ENCODE results near the gene DDIT4. TPM values are rescaled to one million over a fixed set of nuclear protein-coding genes. Genes with fewer than 3 reads are reported as not detected.
A peak's percentile ranks its signal among the peaks of the same experiment; 100 is the strongest.
"Not testable (repeated sequence)": the region's sequence is repeated elsewhere in the genome, so short reads cannot be mapped to it uniquely, and the experiment has no call there.

The DDIT4 gene
- total RNA-seq, 1 donor: 52.4 TPM

GRCh38 chr10:72275351-72276012 lies 1.8 kb downstream of the DDIT4 start:
- no peak for TF ChIP-seq CTCF (IDR thresholded peaks at IDR 0.05; ENCODE audit: insufficient read depth, low read length)
- peak overlapping the region; percentile 98 for H3K4me3 ChIP-seq (ENCODE audit: low read depth, low read length)
- peak; percentile 42 for DNase-seq (ENCODE audit: low read depth)

DNA sequence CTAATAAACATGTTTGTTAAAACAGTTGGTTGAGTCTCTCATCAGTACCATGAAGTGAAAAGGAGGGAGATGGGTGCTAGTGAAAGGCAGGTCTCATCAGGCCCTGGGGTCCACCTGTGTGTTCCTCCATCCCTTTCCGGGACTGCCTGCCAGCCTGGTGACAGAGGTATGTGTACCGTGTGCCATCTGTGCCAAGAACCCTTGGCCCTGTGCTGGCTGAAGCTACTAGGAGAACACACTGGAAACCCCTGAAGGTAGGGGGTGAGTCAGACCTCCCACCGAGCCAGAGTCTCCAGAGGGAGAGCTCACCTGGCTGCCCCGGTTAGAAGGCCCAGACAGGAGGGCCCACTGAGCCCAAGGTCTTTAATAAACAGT lies 2.3 kb downstream of the DDIT4 start:
- TF ChIP-seq CTCF (IDR thresholded peaks at IDR 0.05; ENCODE audit: insufficient read depth, low read length): no peak
- H3K4me3 ChIP-seq (ENCODE audit: low read depth, low read length): peak overlapping the region; percentile 98
- DNase-seq (ENCODE audit: low read depth): peak; percentile 25

- DNase-seq (ENCODE audit: low read depth): peak; percentile 86
- H3K4me3 ChIP-seq (ENCODE audit: low read depth, low read length): peak overlapping the region; percentile 98
- no peak for TF ChIP-seq CTCF (IDR thresholded peaks at IDR 0.05; ENCODE audit: insufficient read depth, low read length)
Measured at GRCh38 chr10:72276421-72277339, 3.0 kb downstream of the DDIT4 start.

- TF ChIP-seq CTCF (IDR thresholded peaks at IDR 0.05; ENCODE audit: insufficient read depth, low read length): no peak
- DNase-seq (ENCODE audit: low read depth): no peak
- no peak overlapping the region for H3K4me3 ChIP-seq (ENCODE audit: low read depth, low read length)
Measured at GRCh38 chr10:72277340-72277995, 3.7 kb downstream of the DDIT4 start.

DNA sequence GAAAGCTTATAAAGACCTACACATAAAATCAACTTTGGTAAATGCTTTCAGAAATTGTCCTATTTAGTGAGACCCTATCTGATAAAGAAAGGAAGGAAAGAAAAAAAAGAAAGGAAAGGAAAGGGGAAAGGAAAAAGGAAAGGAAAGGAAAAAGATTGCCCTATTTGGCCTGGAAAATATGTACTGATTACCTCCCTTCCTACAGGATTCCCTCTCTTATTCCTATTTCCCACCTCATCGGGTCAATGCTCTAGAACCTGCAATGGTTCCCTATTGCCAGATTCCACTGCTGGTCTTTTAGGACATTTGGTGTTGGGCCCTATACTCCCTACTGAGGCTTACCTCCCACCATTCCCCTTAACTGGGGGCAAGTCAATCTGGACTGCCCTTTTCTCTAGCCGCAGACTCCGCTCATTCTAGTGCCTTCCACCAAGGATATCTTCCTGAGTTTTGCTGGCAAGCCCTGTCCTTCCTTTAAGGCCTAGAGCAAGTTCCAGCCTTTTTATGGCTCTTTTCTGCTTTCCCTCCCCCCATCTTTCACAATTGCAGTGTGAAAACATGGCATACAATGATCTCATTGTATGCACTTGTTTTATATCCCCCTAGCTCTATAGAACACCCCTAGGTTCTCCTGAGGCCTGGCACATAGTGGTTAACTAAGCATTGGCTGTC lies 4.4 kb downstream of the DDIT4 start:
- no peak overlapping the region for H3K4me3 ChIP-seq (ENCODE audit: low read depth, low read length)
- no peak for DNase-seq (ENCODE audit: low read depth)
- no peak for TF ChIP-seq CTCF (IDR thresholded peaks at IDR 0.05; ENCODE audit: insufficient read depth, low read length)

GRCh38 chr10:72278668-72279393 lies 5.1 kb downstream of the DDIT4 start:
- TF ChIP-seq CTCF (IDR thresholded peaks at IDR 0.05; ENCODE audit: insufficient read depth, low read length): no peak
- H3K4me3 ChIP-seq (ENCODE audit: low read depth, low read length): no peak overlapping the region
- no peak for DNase-seq (ENCODE audit: low read depth)

- not testable (repeated sequence) for H3K4me3 ChIP-seq (ENCODE audit: low read depth, low read length); DNase-seq (ENCODE audit: low read depth)
Measured at GRCh38 chr10:72279587-72279986, 5.9 kb downstream of the DDIT4 start.

Measured in fibroblast of the aortic adventitia (primary cell).